ENCODE measurements around the gene C1orf21. TPM values are rescaled to one million over a fixed set of nuclear protein-coding genes. Genes with fewer than 3 reads are reported as not detected.

The C1orf21 gene
- total and polyA plus RNA-seq, 2 donors (not counting 3 experiments of a cell fraction or from before 2014, with no cell fraction given), result 0.79 to 8.5 TPM

DNA sequence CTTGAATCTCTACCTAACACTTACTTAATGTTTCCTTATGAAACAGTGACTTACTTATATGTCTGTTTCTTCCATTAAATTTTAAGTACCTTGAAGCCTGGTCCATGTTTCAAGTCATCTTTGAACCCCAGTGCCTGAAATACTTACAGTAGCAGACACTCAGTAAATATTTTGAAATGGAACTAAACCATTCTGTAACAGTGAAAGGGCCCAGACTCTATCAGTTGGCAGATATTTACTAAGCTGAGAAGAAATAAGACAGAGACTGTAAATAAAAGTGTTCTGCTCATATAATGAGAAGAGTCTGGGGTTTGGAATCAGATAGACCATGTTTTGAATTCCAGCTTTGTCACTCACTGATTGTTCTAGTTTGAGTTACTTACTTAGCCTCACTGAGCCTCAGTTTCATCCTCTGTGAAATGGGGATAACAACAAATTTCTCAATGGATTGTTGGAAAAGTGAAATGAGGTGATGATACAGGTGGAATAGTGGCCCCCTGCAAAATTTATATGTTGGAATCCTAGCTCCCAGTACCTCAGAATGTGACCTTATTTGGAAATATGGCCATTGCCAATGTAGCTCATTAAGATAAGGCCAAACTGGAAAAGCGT lies 19.3 kb upstream of the C1orf21 start:
- CTCF ChIA-PET, result no interaction called here
- Histone ChIP-seq H3K27ac (ENCODE audit: insufficient read depth, low read depth, low read length) (no peak overlapping the region), H3K9me3 (replicated peaks; ENCODE audit: control insufficient read depth, insufficient read depth, low read length) (no peaks in the 10 kb centered on the region), H3K9ac (replicated peaks; ENCODE audit: extremely low read depth, insufficient read depth, low read length) (no peak overlapping the region), H3K9me1 (replicated peaks; ENCODE audit: control insufficient read depth, extremely low read depth, insufficient read depth, low read length) (no peaks in the 10 kb centered on the region), H3K4me2 (ENCODE audit: insufficient read depth, low read length) (no peak overlapping the region), H3K4me1 (ENCODE audit: control insufficient read depth, extremely low read depth, insufficient read depth, low read length) (no peaks in the 10 kb centered on the region), H4K20me1 (replicated peaks; ENCODE audit: control insufficient read depth, extremely low read depth, insufficient read depth, low read length) (no peaks in the 10 kb centered on the region), H3K4me3 (replicated peaks in 1 of 3; ENCODE audit: insufficient read depth in 1 of 3, low read depth in 1 of 3, low read length in 3 of 3) (no peak overlapping the region), H3K79me2 (ENCODE audit: control insufficient read depth, insufficient read depth, low read length) (no peaks in the 10 kb centered on the region), H3K36me3 (ENCODE audit: control insufficient read depth in 2 of 2, extremely low read depth in 1 of 2, insufficient read depth in 2 of 2, low read length in 2 of 2) (no peaks in the 10 kb centered on the region), H2AFZ (ENCODE audit: low read depth, low read length) (no peak overlapping the region), H3K27me3 (ENCODE audit: control insufficient read depth in 2 of 2, insufficient read depth in 2 of 2, low read length in 2 of 2) (no peaks in the 10 kb centered on the region)
- POLR2A ChIA-PET, result no interaction called here
- dilution Hi-C loops (cut with MboI; ENCODE audit: extremely low pct_ligation_motif_present, low sequenced_read_pairs), result no loop called here
- TF ChIP-seq POLR2A (IDR thresholded peaks at IDR 0.05; ENCODE audit: low read depth, low read length), result no peak
- TF ChIP-seq CTCF (IDR thresholded peaks at IDR 0.05; ENCODE audit: extremely low read depth in 1 of 2, insufficient read depth in 1 of 2, low read depth in 1 of 2, low read length in 2 of 2), result no peak
- no peak for TF ChIP-seq POLR2AphosphoS5 (IDR thresholded peaks at IDR 0.05; ENCODE audit: insufficient read depth, low read depth, low read length)
- TF ChIP-seq, protein P1, sequence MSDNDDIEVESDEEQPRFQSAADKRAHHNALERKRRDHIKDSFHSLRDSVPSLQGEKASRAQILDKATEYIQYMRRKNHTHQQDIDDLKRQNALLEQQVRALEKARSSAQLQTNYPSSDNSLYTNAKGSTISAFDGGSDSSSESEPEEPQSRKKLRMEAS (IDR thresholded peaks at IDR 0.05; ENCODE audit: insufficient read depth, insufficient read length), result no peak
- TF ChIP-seq FOS (IDR thresholded peaks at IDR 0.05; ENCODE audit: borderline replicate concordance, insufficient read depth, low read length), result no peak
- no peak for TF ChIP-seq MYC (IDR thresholded peaks at IDR 0.05; ENCODE audit: low read depth, low read length)
- no peak for TF ChIP-seq EZH2 (IDR thresholded peaks at IDR 0.05; ENCODE audit: borderline replicate concordance, low read depth, low read length, severe bottlenecking)
- TF ChIP-seq GATA2 (IDR thresholded peaks at IDR 0.05; ENCODE audit: insufficient read depth, insufficient read length, low read depth, low read length), result no peak
- no peak for TF ChIP-seq JUN (IDR thresholded peaks at IDR 0.05; ENCODE audit: borderline replicate concordance, insufficient read depth, insufficient read length, low read depth)
- BruUV-seq (replicated peaks), result no TSS peak
- DNase-seq (ENCODE audit: low read depth, low spot score) (no peak), FAIRE-seq (no peak)
- intact Hi-C loops (cut with micrococcal nuclease), result no loop called here
